Brain pericyte (primary cell): ENCODE measurements around the gene FOXP1.
"Not testable (repeated sequence)": the region's sequence is repeated elsewhere in the genome, so short reads cannot be mapped to it uniquely, and the experiment has no call there.

Experiments
- DNase-seq: peaks from one replicate; pipeline ENCODE4 v3.0.0-alpha.2; 2012; ENCODE audit warnings: low read depth, low spot score

Gene FOXP1

DNA sequence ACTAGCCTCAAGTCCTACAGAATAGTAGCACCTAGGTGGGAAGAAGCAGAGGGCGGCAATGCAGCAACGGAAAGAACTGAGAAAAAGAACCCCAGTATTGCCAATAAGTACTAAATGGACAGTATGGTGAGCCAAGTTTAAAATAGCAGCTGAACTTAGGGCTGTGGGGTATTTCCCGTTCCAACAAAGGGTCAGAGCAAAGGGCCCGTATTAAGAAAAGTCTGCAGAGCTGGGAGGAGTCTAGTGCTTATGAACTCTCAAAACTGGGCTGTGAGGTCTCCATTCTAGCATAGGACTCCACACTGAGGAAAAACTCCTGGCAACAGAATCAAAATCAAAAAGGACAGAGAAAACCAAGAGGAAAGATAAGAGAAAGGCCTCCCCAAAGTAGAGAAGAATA is 250.7 kb downstream of the FOXP1 start:
- DNase-seq, result no peak

DNA sequence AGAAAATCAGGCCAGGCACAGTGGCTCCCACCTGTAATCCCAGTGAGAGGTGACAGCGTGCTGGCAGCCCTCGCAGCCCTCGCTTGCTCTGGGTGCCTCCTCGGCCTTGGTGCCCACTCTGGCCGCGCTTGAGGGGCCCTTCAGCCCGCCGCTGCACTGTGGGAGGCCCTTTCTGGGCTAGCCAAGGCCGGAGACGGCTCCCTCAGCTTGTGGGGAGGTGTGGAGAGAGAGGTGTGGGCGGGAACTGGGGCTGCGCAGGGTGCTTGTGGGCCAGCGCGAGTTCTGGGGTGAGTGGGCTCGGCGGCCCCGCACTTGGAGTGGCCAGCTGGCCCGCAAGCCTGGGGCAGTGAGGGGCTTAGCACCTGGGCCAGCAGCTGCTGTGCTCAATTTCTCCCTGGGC is 252.6 kb downstream of the FOXP1 start:
- DNase-seq, result no peak

GRCh38 chr3:71330505-71330904 is 253.0 kb downstream of the FOXP1 start:
- no peak for DNase-seq

DNA sequence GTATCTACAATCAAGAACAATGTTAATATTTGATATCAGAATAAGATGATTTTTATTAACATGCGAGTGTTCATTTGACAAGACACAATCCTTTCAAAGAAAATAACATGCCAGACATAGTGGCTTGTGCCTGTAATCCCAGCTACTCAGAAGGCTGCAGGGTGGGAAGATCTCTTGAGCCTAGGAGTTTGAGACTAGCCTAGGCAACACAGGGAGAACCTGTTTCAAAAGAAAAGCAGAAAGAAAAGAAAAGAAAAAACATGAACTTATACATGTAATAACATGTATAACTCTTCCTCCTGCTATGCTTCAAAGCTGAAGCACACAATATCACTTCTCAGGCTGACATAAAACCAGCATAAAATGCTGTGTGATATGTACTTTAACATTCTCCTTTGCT is 253.7 kb downstream of the FOXP1 start:
- no peak for DNase-seq

DNA sequence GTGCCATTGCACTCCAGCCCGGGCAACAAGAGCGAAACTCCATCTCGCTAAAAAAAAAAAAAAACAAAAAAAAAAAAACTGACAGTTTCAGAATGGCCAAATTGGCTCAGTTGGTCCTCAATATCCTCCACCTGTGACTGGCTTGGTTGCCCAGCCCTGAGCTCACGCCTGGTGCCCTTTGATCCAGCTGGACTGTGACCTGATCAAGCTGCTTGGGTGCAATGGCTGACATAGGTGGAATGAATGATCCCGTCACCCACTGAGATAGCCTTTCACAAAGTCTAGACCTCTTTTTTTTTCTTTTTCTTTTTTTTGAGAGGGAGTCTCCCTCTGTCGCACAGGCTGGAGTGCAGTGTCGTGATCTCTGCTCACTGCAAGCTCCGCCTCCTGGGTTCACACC is 254.6 kb downstream of the FOXP1 start:
- no peak for DNase-seq

DNA sequence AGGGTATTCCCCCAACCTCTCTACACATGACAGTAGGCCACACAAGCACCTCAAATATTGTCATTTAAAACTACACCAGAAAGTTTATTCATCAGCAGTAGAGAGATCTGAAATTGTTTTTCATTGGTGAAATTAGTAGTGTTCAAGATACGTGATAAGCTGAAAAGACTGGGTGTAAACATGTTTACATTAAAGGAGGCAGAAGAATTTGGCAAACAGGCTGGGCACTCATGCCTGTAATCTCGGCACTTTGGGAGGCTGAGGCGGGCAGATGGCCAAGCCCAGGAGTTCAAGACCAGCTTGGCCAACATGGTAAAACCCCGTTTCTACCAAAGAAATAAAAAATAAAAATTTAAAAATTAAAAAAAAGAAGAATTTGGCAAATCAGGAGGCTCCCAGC is 255.6 kb downstream of the FOXP1 start:
- no peak for DNase-seq

- DNase-seq, result no peak
These were observed 257.8 kb downstream of the FOXP1 start for GRCh38 chr3:71325715-71326114.

DNA sequence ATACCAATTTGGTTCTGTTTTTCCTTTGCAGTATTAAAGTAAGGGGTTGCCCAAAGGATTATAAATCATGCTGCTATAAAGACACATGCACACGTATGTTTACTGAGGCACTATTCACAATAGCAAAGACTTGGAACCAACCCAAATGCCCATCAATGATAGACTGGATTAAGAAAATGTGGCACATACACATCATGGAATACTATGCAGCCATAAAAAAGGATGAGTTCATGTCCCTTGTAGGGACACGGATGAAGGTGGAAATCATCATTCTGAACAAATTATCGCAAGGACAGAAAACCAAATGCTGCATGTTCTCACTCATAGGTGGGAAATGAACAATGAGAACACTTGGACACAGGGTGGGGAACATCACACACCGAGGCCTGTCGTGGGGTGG is 259.3 kb downstream of the FOXP1 start:
- DNase-seq, result not testable (repeated sequence)

GRCh38 chr3:71323558-71323957 is 260.0 kb downstream of the FOXP1 start:
- no peak for DNase-seq

DNA sequence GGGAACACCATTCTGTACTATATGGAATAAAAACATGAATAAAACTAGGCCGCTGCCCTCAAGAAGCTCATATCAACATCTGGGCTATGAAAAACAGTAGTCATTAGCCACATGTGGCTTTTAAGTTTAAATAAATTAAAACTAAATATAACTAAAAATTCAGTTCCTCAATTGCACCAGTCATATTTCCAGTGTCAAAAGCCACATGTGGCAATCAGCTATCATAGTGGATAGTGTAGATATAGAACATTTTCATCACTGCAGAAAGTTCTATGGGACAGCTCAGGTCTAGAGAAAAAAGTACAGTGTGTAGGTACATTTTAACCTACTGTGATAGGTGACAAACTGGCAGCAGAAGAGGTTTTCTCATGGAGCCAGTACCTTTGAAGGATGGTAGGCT is 261.4 kb downstream of the FOXP1 start:
- DNase-seq, result no peak

GRCh38 chr3:71319771-71320170 is 263.8 kb downstream of the FOXP1 start:
- no peak for DNase-seq

DNA sequence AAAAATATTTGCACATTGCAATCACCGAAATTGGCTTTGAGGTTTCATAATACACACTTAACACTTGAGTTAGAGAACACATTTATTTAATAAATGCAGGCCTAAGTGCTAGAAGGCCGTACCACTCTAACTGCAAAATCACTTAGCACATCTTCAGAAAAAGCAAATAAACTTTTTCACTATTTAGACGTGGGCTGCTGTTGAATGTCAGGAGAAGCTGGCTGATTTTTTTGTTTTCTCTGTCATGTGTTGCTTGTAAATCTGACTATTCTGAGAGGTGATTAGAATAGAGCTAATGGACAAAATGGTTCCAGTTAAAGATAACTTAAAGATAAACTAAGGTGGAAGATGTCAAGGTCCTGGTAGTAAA is 265.1 kb downstream of the FOXP1 start:
- DNase-seq, result no peak

DNA sequence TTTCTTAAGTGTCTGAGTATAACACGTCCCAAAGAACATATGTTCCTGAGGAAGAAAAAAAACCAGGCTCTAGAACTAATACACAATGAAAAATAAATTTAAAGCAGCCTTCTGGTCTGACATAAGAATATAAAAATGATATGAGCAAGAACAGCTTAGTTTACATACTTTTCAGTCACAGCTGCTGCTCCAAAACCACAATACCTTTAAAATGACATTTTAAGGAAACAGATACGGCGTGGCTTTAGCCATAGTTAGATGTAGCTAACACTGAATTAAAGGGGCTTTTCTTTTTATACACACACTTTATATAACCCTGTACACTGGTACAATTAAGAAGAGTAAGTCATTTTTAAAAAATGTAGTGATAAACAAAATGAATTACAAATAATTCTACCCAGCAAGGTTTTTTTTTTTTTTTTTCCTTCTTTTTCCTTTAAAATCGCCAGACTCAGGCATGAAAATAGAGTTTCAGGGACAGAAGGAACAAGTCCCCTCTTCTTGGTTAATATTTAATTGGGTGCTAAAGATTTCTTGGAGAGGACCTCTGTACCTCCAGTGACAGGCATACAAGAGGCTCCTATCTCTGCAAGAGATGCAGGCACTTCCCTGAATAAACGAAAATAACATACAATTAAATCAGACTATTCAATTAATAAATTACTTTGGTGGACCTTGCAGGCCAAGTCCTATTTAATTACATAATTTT is 265.6 kb downstream of the FOXP1 start:
- DNase-seq, result no peak

- no peak for DNase-seq
These were observed 266.4 kb downstream of the FOXP1 start for GRCh38 chr3:71317140-71317539.

DNA sequence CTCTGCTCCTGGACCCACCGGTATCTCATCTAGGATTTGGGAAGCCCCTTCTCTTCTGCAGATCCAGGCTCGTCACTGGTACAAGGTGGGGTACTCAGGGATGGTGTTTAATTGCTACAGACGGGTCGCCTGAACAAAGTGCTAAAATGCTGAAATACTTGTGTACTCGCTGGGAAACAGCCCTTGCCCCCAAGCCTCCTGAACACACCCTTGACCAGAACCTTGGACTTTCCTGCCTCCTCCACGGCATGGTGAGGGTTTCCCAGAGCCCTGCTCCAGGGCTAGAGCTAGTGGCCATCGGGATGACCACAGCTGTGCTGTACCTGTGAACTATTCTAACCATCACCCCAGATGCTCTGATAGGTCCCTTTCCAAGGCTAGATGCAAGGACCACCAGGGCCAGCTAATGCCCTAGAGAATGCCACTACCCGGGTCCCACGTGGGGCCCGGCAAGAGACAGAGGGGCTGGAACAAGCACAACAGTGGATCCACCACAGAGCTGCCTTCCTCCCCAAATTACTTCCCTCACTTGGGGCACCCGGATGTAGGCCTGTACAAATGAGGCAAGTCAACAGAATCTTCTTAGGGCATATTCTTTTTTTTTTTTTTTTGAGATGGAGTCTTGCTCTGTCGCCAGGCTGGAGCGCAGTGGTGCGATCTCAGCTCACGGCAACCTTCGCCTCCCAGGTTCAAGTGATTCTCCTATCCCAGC is 267.3 kb downstream of the FOXP1 start:
- DNase-seq, result no peak

DNA sequence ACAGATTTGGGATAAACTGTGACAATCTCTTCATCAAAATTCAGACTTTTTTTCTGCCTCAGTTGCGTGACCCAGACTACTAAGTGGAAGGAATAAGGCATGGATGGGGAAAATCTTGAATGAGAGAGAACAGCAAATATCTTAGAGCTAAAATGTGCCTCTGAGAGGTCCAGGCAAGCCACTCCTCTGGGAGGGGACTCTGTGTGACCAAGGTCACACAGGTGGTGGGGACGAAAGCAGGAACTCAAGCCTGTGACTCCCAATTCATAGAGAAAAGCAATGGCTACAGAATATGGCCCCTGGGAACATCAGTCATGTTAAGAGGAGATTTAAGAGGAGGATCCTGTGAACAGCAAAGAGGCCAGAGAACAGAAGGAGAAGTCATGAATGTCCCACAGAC is 268.1 kb downstream of the FOXP1 start:
- no peak for DNase-seq

DNA sequence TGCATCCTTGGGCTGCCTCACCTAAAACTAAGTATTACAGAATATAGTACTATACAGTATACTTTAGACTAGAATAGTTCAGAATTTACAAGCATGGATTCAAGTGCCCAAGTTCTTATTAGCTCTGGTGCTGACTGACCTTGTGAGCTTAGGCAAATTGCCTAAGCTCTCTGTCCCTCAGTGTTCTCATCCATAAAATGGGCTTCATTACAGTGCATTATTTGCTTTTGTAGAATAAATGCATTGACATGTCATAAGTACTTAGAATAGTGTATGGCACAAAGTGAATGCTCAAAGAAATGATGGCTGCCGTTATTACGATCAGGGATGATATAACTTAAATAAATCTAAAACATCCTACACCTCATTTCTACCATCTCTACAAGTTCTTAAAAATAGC is 269.7 kb downstream of the FOXP1 start:
- no peak for DNase-seq

- DNase-seq, result no peak
These were observed 271.1 kb downstream of the FOXP1 start for GRCh38 chr3:71312461-71312860.

DNA sequence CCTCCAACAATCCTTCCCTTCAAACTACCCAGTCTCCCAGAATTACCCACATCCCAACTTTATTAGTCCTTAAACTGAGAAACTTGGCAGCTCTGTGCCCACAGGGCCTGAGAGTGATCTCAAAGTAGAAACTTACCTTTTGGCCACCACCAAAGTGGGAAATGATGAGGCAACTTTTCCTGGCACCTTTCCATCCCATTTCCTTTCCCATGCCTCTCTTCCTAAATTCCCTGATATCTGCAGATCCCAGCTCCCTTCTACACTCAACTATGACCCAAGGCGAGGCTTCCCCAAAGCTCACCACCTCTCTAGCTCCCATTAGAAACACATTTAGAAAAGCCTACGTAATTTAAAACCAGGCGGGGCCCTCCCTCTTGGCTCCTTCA is 271.9 kb downstream of the FOXP1 start:
- no peak for DNase-seq

DNA sequence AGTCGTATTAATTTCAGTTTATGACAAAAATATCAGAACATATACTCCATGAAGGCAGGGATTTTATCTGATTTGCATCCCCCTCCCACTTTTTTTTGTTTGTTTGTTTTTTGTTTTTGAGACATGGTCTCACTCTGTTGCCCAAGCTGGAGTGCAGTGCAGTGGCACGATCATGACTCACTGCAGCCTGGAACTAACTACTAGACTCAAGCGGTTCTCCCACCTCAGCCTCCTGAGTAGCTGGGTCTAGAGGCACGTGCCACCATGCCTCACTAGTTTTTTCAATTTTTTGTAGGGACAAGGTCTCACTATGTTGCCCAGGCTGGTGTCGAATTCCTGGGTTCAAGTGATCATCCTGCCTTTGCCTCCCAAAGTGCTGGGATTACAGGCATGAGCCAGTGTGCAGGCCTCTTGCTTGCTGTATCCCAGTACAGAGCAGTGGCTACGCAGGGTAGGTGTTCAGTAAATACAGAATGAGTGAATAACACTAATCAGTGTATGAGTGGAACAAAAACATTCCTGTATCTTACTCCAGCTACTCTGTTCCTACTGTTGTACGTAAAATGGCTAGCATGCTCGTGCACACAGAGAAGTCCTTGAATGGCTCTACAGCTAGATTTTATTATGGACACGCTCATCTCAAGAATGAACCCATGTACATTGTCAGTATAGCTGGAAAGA is 272.4 kb downstream of the FOXP1 start:
- no peak for DNase-seq

- DNase-seq, result no peak
These were observed 273.1 kb downstream of the FOXP1 start for GRCh38 chr3:71310359-71310979.

DNA sequence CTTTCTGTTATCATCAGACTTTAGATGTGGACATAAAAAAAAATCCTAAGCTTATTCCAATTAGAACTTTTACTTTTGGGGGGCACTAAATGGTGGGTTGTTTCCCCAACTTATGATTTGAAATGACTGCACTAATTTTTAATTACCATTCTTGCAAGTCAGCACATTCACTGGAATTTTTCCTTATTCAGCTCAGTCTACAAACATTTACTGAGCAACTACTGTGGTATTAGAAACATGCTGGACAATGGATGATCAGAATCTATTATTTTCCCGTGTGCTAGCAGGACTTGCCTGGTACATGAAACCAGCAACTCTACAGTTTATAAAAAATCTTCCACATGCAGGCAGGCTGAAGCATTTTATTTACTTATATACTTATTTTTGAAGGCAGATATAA is 273.6 kb downstream of the FOXP1 start:
- no peak for DNase-seq

DNA sequence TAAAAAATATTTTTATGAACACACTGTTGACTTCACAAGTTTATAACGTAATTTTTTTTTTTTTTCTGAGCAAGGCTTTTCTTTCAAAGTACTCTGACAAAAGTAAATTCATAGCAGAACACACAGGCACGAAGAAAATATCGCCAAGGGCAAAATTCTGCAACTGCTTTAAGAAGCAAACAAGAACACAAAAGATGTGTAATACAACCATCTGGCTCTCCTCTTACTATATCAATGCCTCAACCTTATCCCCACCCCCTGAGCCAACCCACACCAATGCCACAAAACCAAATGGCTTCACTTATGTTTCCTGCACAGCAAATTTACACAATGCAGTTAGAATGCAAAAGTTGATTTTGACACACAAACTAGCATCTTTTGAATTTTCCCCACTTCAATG is 274.2 kb downstream of the FOXP1 start:
- DNase-seq, result no peak
